ENCODE data around the gene MYO1D.

The MYO1D gene

DNA sequence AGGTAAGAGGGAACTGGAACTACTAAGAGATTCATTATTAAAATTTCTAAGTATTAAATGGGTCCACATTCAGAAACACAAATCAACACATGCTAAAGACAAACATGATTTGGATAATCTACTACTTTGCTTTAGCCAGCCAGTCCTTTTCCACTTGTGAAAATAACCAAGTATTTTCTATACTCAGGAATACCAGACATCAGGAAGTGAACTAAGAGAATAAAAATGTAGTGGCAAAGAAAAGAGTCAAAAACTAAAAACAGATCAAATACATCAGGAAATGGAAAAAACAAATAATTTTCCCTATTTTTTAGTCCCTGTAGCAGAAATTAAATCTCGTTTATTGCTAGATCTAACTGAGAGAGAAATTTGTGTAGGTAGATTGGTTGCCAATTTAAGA lies 78.0 kb downstream of the MYO1D start:
- Histone ChIP-seq H4K20me1 (ENCODE audit: insufficient read depth, low read length) (peaks cover 13% of the 10 kb centered on the region; the same call in 1 of the 2 replicates), H3K27me3 (ENCODE audit: low read depth, low read length) (no peaks in the 10 kb centered on the region), H3K4me2 (ENCODE audit: low read length) (no peak overlapping the region), H3K9ac (ENCODE audit: low read length) (no peak overlapping the region), H3K4me3 (ENCODE audit: low read length) (no peak overlapping the region), H3K4me1 (ENCODE audit: low read length) (peaks cover 16% of the 10 kb centered on the region), H3K79me2 (ENCODE audit: low read length) (peaks cover 74% of the 10 kb centered on the region), H3K9me3 (ENCODE audit: insufficient read depth, low read length) (no peaks in the 10 kb centered on the region), H2AFZ (ENCODE audit: low read depth, low read length) (no peak overlapping the region), H3K36me3 (replicated peaks; ENCODE audit: low read depth, low read length) (no peaks in the 10 kb centered on the region), H3K27ac (ENCODE audit: low read length) (no peak overlapping the region)
- TF ChIP-seq EZH2phosphoT487 (IDR thresholded peaks at IDR 0.05; ENCODE audit: low read depth): no peak
- TF ChIP-seq, protein P1, sequence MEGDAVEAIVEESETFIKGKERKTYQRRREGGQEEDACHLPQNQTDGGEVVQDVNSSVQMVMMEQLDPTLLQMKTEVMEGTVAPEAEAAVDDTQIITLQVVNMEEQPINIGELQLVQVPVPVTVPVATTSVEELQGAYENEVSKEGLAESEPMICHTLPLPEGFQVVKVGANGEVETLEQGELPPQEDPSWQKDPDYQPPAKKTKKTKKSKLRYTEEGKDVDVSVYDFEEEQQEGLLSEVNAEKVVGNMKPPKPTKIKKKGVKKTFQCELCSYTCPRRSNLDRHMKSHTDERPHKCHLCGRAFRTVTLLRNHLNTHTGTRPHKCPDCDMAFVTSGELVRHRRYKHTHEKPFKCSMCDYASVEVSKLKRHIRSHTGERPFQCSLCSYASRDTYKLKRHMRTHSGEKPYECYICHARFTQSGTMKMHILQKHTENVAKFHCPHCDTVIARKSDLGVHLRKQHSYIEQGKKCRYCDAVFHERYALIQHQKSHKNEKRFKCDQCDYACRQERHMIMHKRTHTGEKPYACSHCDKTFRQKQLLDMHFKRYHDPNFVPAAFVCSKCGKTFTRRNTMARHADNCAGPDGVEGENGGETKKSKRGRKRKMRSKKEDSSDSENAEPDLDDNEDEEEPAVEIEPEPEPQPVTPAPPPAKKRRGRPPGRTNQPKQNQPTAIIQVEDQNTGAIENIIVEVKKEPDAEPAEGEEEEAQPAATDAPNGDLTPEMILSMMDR (IDR thresholded peaks at IDR 0.05; ENCODE audit: low read depth, low read length): no peak

DNA sequence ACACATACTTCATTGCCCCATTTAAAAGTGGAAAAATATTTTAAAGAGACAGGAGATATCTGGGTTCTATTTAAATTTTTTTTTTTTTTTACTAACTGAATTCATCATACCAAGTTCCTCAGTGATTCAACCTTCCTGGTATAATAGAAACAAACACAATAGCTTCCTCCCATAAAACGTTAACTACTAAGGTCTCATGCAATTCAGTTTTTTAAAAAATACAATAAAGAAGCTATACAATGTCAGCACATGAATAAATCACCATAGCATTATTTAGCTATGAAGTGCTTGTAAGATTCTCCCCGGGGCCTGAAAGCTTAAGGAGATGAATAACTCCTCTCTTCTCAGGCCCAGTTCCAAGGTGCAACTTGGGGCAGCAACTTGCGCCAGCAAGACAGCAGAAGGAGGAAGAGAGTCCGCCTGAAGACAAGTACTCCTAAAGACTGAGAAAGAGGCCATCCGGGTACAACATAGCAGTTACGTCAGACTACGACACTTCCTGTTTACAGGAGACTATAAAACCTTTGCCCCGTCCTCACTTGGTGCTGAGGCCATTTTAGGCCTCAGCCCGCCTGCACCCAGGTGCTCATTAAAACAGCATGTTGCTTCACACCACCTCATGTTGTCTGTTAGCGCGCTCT lies 81.5 kb downstream of the MYO1D start:
- no peaks in the 10 kb centered on the region for H3K36me3 ChIP-seq (replicated peaks; ENCODE audit: low read depth, low read length)
- peaks cover 14% of the 10 kb centered on the region; the same call in 1 of the 2 replicates for H4K20me1 ChIP-seq (ENCODE audit: insufficient read depth, low read length)
- H3K4me1 ChIP-seq (ENCODE audit: low read length): peaks cover 3% of the 10 kb centered on the region; the same call in 1 of the 2 replicates
- peaks cover 55% of the 10 kb centered on the region for H3K79me2 ChIP-seq (ENCODE audit: low read length)
- no peak for TF ChIP-seq EZH2phosphoT487 (IDR thresholded peaks at IDR 0.05; ENCODE audit: low read depth)
- H3K9ac ChIP-seq (ENCODE audit: low read length): no peak overlapping the region
- no peak overlapping the region for H3K27ac ChIP-seq (ENCODE audit: low read length)
- no peak overlapping the region for H3K4me2 ChIP-seq (ENCODE audit: low read length)
- no peaks in the 10 kb centered on the region for H3K9me3 ChIP-seq (ENCODE audit: insufficient read depth, low read length)
- no peak overlapping the region for H2AFZ ChIP-seq (ENCODE audit: low read depth, low read length)
- H3K27me3 ChIP-seq (ENCODE audit: low read depth, low read length): no peaks in the 10 kb centered on the region
- no peak overlapping the region for H3K4me3 ChIP-seq (ENCODE audit: low read length)

DNA sequence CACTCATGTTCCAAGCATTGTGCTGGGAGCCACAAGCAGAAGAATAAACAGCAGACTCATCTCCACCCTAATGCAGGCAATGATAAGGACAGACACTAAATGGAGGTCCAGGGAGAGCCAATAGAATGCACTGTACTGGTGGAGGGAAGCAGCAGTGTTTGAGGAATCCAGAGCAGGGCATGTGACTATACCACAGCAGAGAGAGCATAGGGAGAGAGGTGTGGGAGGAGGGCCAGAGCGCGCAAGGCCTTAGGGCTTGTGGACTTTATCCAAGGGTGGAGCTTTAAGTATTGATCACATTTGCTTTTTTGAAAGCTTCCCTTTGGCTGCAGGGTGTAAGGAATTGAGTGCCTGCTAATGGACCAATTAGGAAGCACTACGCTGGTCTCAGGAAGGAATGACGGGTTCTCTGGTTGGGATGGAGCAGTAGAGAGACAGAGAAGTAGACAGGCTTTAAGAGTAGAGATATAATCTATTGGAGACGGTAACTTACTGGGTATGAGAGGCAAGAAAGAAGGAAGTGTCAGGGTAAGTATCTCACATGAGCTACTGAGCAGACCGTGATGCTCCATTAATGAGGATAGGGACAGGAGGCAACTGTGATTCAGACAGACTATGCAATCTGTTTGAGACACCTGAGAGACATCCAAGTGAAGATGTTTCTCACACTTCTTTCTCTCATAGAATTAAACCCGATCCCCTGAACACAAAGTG lies 82.2 kb downstream of the MYO1D start:
- no peaks in the 10 kb centered on the region for H3K27me3 ChIP-seq (ENCODE audit: low read depth, low read length)
- no peak overlapping the region for H3K27ac ChIP-seq (ENCODE audit: low read length)
- peaks cover 14% of the 10 kb centered on the region; the same call in 1 of the 2 replicates for H4K20me1 ChIP-seq (ENCODE audit: insufficient read depth, low read length)
- H2AFZ ChIP-seq (ENCODE audit: low read depth, low read length): no peak overlapping the region
- H3K9me3 ChIP-seq (ENCODE audit: insufficient read depth, low read length): no peaks in the 10 kb centered on the region
- H3K9ac ChIP-seq (ENCODE audit: low read length): no peak overlapping the region
- no peaks in the 10 kb centered on the region for H3K36me3 ChIP-seq (replicated peaks; ENCODE audit: low read depth, low read length)
- peaks cover 52% of the 10 kb centered on the region for H3K79me2 ChIP-seq (ENCODE audit: low read length)
- no peak overlapping the region for H3K4me3 ChIP-seq (ENCODE audit: low read length)
- peaks cover 3% of the 10 kb centered on the region; the same call in 1 of the 2 replicates for H3K4me1 ChIP-seq (ENCODE audit: low read length)
- H3K4me2 ChIP-seq (ENCODE audit: low read length): no peak overlapping the region
- TF ChIP-seq, protein P1 (IDR thresholded peaks at IDR 0.05; ENCODE audit: low read depth, low read length): no peak
- TF ChIP-seq EZH2phosphoT487 (IDR thresholded peaks at IDR 0.05; ENCODE audit: low read depth): no peak

DNA sequence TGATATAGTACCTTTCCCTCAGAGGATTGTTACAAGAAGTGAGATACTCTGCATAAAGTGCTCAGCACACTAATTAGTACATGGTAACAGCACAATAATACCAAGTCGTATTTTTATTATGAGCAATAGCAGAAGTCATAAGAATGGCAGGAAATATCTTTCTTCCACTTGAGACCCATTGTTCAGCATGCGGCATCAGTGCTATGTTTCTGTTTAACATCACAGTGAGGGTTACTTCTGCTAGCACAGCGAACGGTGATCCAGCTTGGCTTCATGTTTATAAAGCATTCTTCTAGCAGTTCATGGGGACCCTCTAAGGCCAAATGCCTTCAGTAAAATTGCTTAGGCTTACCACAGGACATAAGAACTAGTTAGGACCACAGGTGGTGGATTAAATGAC lies 83.1 kb downstream of the MYO1D start:
- Histone ChIP-seq H2AFZ (ENCODE audit: low read depth, low read length) (no peak overlapping the region), H3K9me3 (ENCODE audit: insufficient read depth, low read length) (no peaks in the 10 kb centered on the region), H3K4me3 (ENCODE audit: low read length) (no peak overlapping the region), H4K20me1 (ENCODE audit: insufficient read depth, low read length) (peaks cover 14% of the 10 kb centered on the region; the same call in 1 of the 2 replicates), H3K27me3 (ENCODE audit: low read depth, low read length) (no peaks in the 10 kb centered on the region), H3K4me2 (ENCODE audit: low read length) (no peak overlapping the region), H3K4me1 (ENCODE audit: low read length) (no peaks in the 10 kb centered on the region; the same call in 1 of the 2 replicates), H3K36me3 (replicated peaks; ENCODE audit: low read depth, low read length) (no peaks in the 10 kb centered on the region), H3K27ac (ENCODE audit: low read length) (no peak overlapping the region), H3K79me2 (ENCODE audit: low read length) (peaks cover 44% of the 10 kb centered on the region), H3K9ac (ENCODE audit: low read length) (no peak overlapping the region)
- TF ChIP-seq EZH2phosphoT487 (IDR thresholded peaks at IDR 0.05; ENCODE audit: low read depth): no peak
- TF ChIP-seq, protein P1 (IDR thresholded peaks at IDR 0.05; ENCODE audit: low read depth, low read length): no peak

Measured in OCI-LY3 (cell line).